Activated effector memory CD4-positive, alpha-beta T cell treated with anti-CD3 and anti-CD28 coated beads, Interleukin-2, amount 50 U/mL, for 16 hours (primary cell): ENCODE data around the gene CARD19.

Experiments used
- DNase-seq: peaks from one replicate; pipeline ENCODE4 v3.0.0-alpha.2; 2020

Gene CARD19

DNA sequence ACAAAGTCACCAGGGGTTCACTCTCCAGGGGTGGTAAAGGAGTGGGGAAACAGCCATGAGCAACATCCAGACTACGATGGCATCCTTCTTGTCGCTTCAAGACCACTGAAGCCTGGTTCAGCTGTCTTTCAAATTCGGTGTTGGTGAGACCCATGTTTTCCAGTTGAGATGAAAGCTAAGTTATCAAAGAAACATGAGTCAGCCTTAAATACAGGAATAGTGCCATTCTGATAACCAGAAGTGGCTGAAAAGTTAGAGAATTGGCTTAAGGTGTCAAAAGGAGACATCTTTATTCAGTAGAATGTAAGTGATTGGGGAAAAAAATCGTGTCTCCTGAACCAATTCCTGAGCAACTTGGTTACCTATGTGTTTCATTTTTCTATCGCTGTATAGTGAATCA, 7.0 kb upstream of the CARD19 start:
- no peak for DNase-seq

DNA sequence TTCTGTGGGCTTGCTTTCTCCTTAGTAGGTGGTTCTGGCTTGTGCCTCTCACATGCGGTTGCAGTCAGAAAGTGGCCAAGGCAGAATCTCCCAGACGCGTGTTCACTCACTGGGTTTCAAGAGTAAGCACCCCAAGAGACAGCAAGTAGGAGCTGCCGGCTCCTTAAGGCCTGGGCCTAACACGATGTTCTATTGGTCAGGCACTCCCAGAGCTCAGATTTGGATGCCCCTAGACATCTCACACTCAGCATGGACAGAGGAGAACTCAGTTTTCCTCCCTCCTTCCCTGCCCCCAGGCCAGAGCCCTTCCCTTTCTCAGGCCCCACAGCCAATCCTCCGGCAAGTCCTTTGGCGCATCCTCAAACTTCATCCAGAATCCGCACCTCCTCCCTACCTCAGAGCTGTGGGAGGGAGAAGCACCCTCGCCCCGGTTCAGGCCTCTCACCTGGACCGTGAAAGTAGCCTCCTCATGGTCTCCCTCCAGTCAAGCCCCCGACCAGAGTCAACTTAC, 6.5 kb upstream of the CARD19 start:
- peak; percentile 38 for DNase-seq

- peak; percentile 52 for DNase-seq
Observed at GRCh38 chr9:93090091-93090655, 5.8 kb upstream of the CARD19 start.

GRCh38 chr9:93091056-93091452, 5.0 kb upstream of the CARD19 start:
- peak; percentile 44 for DNase-seq

DNA sequence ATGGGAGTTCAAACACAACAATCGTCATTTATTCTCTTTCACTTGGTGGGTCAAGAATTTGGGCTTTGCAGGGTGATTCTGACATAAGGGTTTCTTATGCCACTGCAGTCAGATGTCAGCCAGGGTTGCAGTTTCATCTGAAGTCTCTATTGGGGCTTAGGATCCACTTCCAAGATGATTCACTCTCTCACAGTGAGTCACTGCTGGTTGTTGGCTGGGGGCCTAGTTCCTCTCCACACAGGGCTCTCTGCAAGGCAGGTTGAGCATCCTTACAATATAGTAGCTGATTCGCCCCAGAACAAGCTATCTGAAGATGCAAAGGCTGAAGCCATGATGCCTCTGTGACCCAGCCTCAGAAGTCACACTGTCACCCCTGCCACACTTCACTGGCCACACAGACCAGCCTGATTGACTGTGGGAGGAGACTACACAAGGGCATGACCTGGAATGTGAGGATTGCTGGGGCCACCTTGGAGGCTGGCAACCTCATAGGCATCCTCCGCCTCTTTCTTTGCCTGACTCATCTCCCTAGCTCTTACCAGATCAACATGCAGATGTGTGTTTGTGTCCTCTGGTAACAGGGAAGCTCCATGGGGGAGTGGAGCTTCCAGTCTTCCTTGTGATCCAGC, 4.5 kb upstream of the CARD19 start:
- DNase-seq = peak; percentile 84

- DNase-seq = peak; percentile 51
Observed at GRCh38 chr9:93092251-93092991, 3.6 kb upstream of the CARD19 start.

DNA sequence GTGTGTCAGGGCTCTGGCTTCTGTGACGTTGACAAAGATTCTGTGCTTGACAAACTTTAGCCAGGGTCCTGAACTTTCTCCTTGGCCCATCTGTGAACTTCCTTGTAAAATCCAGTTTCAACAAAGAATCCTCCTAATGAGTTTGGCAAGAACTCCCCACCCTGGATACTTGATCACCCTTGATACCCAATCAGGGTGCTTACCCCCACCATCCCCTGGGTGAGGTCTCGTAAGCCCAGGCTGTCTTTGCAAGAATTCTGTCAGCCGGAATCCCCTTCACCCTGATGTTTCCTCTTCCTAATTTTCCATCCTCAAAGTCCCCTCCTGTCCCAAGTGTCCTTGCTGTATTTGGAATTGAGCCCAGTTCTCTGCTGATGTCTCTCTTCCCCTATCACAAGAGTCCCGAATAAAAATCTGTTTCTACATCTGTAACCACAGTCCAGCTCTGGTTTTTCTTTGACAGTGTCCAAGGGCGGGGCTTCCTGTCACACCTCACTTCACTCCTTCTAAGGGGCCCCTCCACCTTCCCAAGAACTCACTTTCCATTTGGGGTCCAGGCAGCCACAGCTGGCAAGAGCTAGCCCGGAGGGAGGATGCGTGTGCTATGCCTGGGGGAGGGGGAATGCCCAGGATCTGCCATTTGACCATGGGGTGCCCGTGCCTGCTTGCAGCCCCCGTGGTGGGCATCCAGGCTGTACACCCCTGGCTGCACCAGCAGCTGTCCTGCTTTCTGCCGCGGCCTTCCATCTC, 2.7 kb upstream of the CARD19 start:
- DNase-seq = peak; percentile 64

DNA sequence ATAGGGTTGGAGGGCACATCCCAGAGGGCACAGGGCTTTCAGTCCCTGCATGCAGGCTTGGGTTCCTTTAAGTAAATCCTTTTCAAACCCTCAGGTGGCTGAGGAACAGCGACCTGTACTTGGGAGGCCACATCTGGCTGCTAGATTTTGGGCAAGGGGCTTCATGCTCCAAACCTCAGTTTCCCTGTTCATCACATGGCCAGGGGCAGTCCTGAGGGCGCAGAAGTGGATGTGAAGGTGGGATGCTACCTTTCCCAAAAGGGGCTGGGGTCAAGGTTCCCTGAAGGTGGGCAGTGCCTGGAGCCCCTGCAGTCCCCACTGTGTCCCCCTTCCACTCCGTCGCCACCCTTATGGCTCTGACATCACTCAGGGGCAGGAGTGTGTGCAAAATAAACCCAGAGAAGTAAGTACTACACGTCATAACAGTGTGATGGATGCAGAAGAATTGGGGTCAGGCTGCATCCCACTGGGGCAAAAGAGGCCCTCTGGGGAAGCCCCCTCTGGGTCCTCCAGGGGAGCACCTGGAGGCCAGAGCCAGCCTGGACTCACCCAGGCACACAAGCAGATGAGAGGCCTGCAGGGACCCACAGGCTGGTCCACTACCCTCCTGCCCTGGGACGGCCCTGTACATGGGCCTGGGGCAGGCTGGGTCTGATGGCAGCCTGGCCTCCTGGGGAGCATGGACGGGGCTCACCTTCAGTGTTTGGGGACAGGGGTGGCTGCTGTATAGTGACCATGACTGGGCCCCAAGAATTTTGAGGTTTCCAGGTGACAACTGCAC, 1.9 kb upstream of the CARD19 start:
- peak; percentile 65 for DNase-seq

DNA sequence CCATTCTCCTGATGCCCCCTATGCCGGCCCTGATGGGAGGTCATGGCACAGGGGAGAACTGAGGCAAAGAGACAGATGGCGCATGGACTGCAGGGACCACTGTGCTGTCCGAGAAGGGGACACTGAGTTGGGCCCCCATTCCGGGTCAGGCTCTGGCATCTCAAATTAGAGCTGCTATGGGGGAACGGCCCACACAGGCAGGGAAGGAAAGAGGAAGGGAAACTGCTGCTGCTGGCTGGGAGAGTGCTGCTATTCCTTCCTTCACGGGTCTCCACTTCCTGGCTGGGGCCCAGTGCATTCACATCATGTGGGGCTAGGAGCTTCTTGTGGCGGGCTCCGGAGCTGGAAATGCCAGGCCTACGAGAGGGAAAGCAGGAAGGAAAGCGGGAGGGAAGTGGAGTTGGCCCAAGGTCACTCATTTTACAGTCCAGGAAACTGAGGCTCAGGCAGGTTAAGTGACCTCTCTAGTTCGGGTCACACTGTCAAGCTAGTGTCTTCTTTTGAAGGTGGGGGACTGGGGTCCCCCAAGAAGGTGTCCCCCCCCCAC, 1.3 kb upstream of the CARD19 start:
- DNase-seq = no peak

DNA sequence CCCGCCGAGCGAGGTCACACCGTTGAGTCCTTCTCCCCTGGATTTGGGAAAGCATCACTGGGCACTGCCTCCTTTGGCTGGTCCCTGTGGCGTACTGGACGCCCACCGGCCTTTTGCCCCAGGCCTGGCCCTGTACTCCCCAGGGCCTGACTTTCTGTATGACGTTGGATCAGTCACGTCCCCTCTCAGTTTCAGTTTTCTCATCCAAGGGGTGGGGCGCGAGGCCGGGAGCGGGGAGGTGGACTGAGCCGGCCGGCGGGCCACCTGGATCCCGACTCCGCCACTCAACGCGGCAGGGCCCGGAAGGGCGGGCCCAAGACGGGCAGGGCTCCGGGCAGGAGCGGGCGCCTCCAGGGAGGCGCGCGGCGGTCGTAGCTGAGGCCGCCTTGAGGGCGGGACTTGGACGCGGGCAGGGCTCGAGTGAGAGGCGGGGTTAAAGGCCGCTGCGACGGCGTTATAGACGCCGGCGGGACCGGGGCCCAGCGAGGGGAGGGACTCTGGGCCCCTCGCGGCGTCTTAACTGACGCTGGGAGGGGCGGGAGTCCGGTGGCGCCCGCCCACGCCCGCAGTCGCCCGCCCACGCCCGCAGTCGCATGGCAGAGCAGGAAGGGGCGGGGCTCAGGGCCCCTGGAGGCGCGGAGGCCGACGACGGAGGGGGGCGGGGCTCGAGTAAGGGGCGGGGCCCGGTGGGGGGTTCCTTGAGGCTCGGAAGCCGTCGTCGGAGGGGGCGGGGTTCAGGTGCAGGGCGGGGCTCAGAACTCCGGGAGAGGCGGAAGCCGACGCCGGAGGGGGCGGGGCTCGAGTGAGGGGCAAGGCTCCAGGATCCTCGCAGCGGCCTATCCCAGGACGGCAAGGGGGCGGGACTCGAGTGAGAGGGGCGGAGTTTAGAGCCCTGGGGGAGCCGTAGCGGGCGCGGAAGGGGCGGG, 549 bp upstream of the CARD19 start:
- peak; percentile 100 for DNase-seq

- peak; percentile 65 for DNase-seq
Observed at GRCh38 chr9:93096811-93097382, 880 bp downstream of the CARD19 start.

DNA sequence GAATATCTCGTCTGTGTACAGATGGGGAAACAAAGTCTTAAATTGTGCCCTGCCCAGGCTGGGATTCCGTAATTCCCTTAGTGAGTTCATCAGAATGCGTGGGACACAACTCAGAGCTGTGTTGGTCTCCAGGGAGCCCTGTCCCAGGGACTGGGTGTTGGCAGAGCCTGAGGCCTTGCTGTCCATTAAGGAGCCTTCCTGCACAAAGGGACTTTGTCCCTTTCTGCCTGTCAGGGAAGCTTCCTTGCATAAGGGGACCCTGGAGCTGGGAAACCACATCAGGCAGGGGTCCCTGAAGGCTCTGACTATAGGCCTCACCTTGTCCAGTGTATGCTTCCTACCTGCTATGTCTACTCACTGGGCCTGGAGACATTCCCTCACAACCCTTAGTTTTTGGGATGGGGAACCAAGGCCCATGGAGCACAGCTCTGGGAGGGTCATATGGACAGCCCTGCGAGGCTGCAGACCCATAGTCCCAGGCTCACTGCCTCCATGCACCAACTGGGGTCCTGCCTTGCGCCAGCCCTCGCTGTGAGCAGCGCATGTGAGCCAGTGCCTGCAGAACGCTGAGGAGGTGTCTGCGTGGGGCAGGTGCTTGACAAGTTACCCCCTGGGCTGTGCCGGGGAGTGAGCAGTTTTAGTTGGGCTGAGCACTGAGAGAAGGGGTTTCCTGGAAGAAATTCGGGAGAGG, 1.6 kb downstream of the CARD19 start:
- peak; percentile 62 for DNase-seq

GRCh38 chr9:93098236-93098946, 2.4 kb downstream of the CARD19 start:
- peak; percentile 87 for DNase-seq

- peak; percentile 60 for DNase-seq
Observed at GRCh38 chr9:93099551-93100275, 3.7 kb downstream of the CARD19 start.

- DNase-seq = peak; percentile 42
Observed at GRCh38 chr9:93100276-93100636, 4.2 kb downstream of the CARD19 start.

- DNase-seq = peak; percentile 22
Observed at GRCh38 chr9:93101086-93101485, 5.1 kb downstream of the CARD19 start.

- no peak for DNase-seq
Observed at GRCh38 chr9:93105620-93106019, 9.6 kb downstream of the CARD19 start.

GRCh38 chr9:93107151-93107824, 11.3 kb downstream of the CARD19 start:
- DNase-seq = peak; percentile 61
